ENCODE data around the gene ASB2. TPM values are rescaled to one million over a fixed set of nuclear protein-coding genes. Genes with fewer than 3 reads are reported as not detected.

ASB2 gene
- total RNA-seq, 1 experiment from 2014 or later = 1.8 TPM

- DNase-seq (ENCODE audit: low read depth) = no peak
Measured at GRCh38 chr14:93929048-93929535, 47.3 kb downstream of the ASB2 start.

DNA sequence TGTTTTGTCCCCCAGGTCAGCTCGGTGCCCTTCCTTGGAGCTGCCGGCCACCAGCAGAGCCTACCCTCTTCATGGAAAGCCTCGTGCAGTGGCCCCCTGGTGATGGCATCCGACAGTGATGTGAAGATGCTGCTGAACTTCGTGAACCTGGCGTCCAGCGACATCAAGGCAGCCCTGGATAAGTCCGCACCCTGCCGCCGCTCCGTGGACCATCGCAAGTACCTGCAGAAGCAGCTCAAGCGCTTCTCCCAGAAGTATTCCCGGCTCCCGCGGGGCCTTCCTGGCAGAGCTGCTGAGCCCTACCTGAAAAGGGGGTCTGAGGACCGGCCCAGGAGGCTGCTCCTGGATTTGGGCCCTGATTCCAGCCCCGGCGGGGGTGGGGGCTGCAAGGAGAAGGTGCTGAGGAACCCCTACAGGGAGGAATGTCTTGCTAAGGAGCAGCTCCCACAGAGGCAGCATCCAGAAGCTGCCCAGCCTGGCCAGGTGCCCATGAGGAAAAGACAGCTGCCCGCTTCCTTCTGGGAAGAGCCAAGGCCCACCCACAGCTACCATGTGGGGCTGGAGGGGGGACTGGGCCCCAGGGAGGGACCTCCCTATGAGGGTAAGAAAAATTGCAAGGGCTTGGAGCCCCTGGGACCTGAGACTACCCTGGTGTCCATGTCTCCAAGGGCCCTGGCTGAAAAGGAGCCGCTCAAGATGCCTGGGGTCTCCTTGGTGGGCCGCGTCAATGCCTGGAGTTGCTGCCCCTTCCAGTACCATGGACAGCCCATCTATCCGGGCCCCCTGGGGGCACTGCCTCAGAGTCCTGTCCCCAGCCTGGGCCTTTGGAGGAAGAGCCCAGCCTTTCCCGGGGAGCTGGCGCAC, 48.0 kb downstream of the ASB2 start:
- DNase-seq (ENCODE audit: low read depth) = no peak

GRCh38 chr14:93927800-93928145, 48.6 kb downstream of the ASB2 start:
- no peak for DNase-seq (ENCODE audit: low read depth)

DNA sequence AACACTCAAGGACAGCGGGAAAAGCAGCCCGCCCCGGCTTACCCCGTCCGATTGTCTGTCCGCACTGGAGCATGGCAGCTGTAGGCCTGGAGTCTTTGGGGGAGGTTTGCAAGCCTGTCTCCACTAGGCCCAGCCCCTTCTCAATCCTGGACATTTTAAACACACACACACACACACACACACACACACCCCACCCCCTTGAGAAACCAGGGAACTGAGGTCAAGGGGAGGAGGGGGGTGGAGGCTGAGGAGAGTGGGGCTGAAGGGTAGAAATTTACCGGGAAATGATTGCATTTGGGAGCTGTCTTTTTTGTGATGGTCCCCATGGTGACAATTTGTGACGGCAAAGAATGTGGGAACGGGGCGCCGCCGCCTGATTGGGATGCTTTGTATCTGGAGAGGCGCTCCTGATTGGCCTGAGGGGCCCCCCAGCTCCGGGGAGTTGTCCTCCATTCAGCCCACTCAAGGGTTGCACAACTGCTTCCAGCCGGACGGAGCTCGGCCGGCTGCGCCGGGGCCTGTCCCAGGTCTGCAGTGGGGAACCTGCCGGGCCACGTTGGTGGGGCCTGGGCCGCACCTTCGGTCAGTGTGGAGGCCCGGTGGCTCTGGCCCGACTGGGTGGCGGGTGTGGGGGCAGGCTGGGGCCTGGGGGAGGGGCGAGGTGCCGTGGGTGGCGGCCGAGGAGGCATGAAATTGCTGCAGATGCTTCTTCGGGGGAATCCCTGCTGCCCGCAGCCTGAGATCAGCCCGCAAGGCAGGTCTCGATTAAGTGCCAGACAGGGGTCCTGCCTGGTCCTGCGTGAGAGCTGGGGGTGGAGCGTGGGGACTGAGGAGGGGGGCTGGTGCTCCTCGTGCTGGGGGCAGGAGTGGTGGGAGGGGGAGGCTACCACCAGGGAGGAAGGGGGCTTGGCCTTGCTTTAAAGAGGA, 49.2 kb downstream of the ASB2 start, which contains the start of gene FAM181A:
Gene FAM181A (plus strand): TSS at position 472 of the 927 bp plus-strand sequence. CDS start 942 bp downstream, outside the sequence.
- DNase-seq (ENCODE audit: low read depth) = no peak

DNA sequence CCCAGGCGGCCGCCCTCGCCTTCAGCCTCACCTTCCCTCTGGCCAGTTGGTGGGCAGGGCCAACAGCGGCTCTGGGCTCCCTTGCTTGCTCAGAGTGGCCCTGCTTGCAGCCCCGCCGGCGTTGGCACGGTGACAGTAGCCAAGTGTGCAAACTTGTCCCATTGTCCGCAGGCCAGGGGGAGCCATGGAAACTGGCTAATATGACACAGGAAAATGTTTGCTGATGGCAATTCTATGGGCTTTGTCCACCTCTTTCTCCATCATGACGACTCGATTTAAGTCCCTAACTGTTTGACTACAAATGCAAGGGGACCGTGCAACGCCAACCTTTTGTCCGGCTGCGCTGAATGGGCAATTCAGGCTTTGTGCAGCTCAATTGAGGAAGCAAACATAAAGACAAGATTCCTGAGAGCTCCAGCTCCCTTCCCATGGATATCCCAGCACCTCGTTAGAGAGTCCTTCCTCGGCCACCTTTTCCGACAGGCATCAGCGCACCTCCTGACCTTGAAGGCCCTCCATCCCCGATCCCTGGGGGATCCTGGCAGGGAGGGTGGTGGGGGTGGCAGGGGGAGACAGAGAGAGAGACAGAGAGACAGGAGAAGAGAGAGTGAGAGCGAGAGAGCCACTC, 50.0 kb downstream of the ASB2 start:
- DNase-seq (ENCODE audit: low read depth) = no peak

GRCh38 chr14:93925374-93925895, 50.9 kb downstream of the ASB2 start:
- no peak for DNase-seq (ENCODE audit: low read depth)

GRCh38 chr14:93924592-93925355, 51.6 kb downstream of the ASB2 start:
- no peak for DNase-seq (ENCODE audit: low read depth)

- DNase-seq (ENCODE audit: low read depth) = no peak
Measured at GRCh38 chr14:93923626-93924025, 52.7 kb downstream of the ASB2 start.

GRCh38 chr14:93921001-93921806, 55.2 kb downstream of the ASB2 start:
- DNase-seq (ENCODE audit: low read depth) = no peak

DNA sequence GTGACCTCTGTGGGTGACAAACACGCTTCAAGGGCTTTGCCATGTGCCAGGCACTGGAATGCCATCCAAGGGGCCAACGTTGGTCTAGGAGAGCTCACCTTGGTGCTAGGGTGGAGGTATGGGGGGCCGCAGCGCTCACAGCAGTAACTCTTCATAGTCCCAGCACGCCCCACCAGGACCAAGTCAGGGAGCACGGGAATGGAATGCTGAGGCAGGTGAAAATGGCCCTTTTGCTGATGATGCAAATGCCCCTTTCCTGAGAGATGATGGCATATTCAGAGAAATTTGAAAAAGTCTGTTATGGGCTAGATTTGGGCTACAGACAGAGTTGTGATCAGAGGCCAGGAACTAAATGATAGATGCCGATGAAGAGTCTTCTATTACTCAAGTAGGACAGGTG, 59.2 kb downstream of the ASB2 start:
- no peak for DNase-seq (ENCODE audit: low read depth)

- DNase-seq (ENCODE audit: low read depth) = no peak
Measured at GRCh38 chr14:93916498-93916897, 59.9 kb downstream of the ASB2 start.

DNA sequence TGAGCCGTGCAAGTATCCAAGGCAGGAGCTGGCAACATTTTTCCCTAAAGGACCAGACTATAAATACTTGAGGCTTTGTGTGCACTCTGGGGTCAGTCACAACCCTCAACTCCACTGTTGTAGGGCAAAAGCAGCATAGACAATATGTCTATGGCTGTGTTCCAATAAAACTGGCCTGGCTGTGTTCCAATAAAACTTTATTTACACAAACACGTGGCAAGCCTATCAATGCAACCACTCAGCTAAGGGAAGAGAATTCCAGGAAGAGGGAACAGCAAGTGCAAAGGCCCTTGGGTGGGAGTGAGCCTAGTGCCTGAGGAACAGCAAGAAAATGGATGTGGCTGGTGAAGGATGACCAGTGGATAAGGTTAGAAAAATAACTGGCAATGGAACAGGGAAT, 60.6 kb downstream of the ASB2 start:
- no peak for DNase-seq (ENCODE audit: low read depth)

GRCh38 chr14:93915070-93915705, 61.2 kb downstream of the ASB2 start:
- DNase-seq (ENCODE audit: low read depth) = no peak

DNA sequence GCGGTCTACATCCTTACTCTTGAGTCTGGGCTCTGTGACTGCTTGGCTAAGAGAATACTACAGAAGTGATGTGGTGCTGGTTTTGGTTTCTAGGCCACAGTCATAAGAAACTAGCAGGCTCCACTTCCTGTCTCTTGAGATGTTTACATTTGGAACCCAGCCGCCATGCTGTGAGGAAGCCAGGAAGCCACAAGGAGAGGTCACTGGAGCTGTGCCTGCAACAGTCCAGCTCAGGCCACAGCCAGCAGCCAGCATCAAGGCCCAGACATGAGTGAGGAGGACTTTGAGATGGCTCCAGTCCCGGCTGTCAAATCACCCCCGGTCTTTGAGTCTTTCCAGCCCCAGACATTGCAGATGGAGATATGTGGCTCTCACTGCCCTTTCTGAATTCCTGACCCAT, 62.1 kb downstream of the ASB2 start:
- no peak for DNase-seq (ENCODE audit: low read depth)

GRCh38 chr14:93912782-93913181, 63.6 kb downstream of the ASB2 start:
- no peak for DNase-seq (ENCODE audit: low read depth)

- no peak for DNase-seq (ENCODE audit: low read depth)
Measured at GRCh38 chr14:93911975-93912615, 64.3 kb downstream of the ASB2 start.

DNA sequence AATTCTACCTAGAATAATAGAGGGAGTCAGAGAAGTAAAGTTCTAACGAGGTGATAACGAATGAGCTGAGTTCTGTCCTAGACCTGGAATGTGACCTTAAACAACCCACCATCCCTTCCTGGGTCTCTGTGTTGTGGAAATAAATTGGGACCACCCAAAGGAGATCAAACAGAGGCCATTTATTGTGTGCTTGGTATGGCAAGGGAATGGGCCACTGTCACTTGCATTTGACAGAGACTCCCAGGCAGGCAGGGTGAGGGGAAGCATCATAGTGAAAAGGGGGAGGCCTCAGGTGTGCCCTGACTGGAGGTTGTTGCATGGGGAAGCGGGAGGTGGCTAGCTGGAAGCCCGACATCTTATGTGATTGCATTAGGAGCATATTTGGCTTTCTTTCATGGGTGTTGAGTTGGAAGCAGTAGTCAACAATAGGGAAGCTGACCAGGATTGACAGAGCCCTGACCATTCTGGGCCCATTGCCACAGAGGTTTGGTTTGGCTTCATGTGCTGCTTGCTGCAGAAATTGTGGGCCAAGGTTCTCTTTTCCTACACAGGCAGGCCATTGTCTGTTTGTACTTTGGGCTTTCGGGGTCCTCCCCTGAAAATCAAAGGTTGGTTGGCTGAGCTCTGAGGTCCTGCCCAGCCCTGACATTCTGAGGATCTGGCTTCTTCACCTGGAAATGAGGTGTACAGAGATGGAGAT, 66.8 kb downstream of the ASB2 start:
- no peak for DNase-seq (ENCODE audit: low read depth)
